Posterior vena cava (tissue), 2 donors: ENCODE measurements around the gene CACNA1C. TPM values are rescaled to one million over a fixed set of nuclear protein-coding genes. Genes with fewer than 3 reads are reported as not detected.
"Not testable (repeated sequence)": the region's sequence is repeated elsewhere in the genome, so short reads cannot be mapped to it uniquely, and the experiment has no call there.

Source experiments
- DNase-seq: peaks from one replicate; pipeline ENCODE4 v3.0.0-alpha.2; 2020; ENCODE audit warnings: low spot score
- intact Hi-C, 2 donors: fragments of 100-400 bp; cut with DNase I; formaldehyde crosslinking; loops; one replicate each; pipeline versions ENCODE4 v1.14.1 to v1.14.2; 2022 to 2023
- total RNA-seq, 2 donors: library from RNA; stranded (reverse); fragmentation: NEBNext Ultra II Directional; extraction: Animal tissue kit (Norgen Biotek cat#: 25700); gene quantifications; one replicate each; pipeline ENCODE4 v1.2.1, GENCODE V29; 2021
- donor health status: DM: yes; HTN: yes; CAD: no.
- donor health status: DM: yes; HTN: yes; CAD: no.

CACNA1C gene
- total RNA-seq, 2 donors from 2014 or later: 71.3 to 71.8 TPM

DNA sequence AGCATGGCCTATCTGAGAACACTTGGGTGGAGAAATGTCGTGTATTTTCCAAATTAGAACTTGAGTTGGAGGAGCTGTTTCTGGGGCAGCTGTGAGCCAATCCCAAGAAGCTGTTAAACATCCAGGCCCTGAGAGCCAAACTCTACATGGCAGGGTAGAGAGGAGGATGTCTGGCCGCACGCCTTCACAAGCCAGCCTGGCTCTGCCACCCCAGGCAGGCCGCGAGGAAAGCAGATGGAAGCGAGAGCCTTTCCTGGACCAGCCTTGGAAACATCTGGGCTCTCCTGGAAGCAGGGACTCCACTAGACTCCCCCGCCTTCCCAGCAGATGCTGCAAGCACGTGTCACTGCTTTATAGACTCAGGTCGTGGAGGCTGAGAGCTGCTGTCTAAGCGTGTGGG, 429.2 kb downstream of the CACNA1C start:
- DNase-seq: no peak

GRCh38 chr12:2482938-2483660, 430.3 kb downstream of the CACNA1C start:
- intact Hi-C loops: no loop called here
- no peak for DNase-seq

More for the DNA sequence above, 429.2 kb downstream of the CACNA1C start:
- intact Hi-C loops: no loop called here

DNA sequence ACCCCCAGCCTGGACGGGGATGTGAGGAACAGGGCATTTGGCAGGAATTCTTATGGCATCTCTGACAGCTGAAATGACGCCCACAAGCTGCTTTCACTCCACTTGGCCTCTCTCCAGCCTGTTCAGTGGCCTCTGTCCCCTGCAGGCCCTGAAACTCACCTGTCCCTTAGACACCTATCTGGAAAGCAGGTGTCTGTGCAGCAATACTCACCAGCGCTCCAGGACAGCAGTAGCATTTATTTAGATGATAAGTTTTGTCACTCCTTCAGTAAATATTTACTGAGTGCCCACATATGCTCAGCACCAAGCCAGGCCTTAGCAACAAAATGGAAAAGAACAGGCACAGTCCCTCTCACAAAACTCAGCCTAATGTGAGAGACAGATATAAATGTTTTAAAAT, 430.9 kb downstream of the CACNA1C start:
- intact Hi-C loops: no loop called here
- no peak for DNase-seq

DNA sequence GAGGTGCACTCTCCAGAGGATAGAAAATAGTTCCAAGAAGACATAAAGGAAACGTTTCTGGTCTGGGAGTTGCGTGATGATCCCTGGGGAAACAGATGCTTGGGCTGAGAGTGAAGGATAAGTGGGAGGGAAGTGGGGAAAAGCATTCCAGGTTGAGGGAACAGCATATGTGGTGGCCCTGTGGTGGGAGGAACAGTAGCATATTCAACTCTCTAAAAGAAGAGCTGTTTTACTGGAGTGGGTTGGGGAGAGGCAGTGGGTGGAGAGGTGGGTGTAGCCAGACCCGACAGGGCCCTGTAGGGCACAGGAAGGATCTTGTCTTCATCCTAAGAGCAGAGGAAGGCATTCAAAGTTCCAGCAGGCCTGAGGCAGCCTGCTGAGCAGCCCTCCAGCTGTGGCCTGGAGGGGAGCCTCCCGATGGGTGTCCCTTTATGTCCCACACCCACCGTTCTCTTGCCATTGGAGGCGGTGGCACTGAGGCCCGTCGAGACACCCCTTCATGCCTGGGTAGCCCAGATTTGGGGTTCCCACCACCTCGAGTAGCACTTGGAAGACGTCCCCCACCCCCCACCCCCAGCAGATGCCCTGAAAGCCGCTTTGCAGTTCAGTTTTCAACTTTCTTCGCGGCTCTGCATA, 431.5 kb downstream of the CACNA1C start:
- no peak for DNase-seq

DNA sequence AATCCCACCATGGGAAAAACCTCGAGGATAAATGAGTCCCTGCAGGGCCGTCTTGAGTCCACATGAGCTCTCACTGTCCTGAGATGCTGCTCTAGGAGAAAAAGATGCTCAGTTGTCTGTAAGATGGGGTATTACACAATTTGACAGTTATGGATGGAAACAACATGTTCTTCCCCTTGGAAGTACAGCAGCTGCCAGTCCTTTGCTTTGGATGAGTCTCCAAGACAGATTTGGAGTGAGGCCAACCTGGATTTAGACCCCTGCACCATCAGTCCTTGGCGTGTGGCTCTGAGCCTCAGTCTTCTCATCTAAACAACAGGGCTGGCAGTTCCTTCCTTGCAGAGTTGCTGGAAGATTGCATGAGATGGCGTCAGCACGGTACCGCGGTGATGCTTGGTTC, 432.9 kb downstream of the CACNA1C start:
- intact Hi-C loops: no loop called here

More for the DNA sequence above, 431.5 kb downstream of the CACNA1C start:
- intact Hi-C loops: no loop called here

DNA sequence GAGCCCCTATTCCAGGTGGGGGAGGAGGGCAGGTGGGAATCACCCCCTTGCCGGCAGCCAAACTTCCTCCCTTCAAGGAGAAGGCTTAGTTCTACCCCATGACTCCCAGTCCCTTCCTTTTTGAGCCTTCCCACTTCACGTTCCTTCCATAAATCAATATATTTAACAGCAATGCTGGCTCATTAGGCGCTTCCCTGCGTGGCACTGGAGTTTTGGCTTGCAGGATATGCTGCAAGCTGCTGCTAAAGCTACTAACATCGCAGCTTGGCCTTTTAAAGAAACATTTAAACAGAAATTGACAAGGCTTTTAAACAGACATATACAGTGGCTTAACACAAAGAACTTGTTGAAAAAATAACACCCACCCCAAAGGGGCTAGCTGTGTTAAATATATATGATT, 434.0 kb downstream of the CACNA1C start:
- DNase-seq: no peak
- intact Hi-C loops: no loop called here

More for the DNA sequence above, 432.9 kb downstream of the CACNA1C start:
- no peak for DNase-seq

- DNase-seq: no peak
- intact Hi-C loops: no loop called here
Observed at GRCh38 chr12:2487278-2487677, 434.5 kb downstream of the CACNA1C start.

- intact Hi-C loops: no loop called here
- no peak for DNase-seq
Observed at GRCh38 chr12:2488131-2488530, 435.3 kb downstream of the CACNA1C start.

DNA sequence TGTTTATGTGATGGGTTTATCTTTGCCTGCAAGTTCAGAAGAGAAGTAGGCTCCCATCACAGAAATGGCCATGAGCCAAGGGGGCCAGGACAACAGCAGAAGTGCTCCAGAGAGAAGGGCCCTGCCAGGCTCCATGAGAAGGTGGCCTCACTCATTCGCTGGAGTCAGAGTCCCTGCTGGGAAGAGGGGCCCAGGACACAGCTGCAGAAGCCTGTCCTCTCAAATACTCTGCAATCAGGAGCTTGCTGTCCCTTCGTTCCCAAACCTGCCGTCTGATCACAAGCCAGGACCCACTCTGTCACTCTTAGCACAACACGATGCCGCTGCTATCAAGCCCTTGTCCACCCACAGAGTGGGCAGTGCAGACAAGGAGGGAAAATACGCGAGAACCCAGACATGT, 435.8 kb downstream of the CACNA1C start:
- DNase-seq: no peak
- intact Hi-C loops: no loop called here

- intact Hi-C loops: no loop called here
- no peak for DNase-seq
Observed at GRCh38 chr12:2489275-2489674, 436.5 kb downstream of the CACNA1C start.

- intact Hi-C loops: no loop called here
Observed at GRCh38 chr12:2490831-2491230, 438.0 kb downstream of the CACNA1C start.

GRCh38 chr12:2491349-2491748, 438.6 kb downstream of the CACNA1C start:
- intact Hi-C loops, DNase-seq: not testable (repeated sequence)

More at GRCh38 chr12:2490831-2491230, 438.0 kb downstream of the CACNA1C start:
- DNase-seq: no peak

DNA sequence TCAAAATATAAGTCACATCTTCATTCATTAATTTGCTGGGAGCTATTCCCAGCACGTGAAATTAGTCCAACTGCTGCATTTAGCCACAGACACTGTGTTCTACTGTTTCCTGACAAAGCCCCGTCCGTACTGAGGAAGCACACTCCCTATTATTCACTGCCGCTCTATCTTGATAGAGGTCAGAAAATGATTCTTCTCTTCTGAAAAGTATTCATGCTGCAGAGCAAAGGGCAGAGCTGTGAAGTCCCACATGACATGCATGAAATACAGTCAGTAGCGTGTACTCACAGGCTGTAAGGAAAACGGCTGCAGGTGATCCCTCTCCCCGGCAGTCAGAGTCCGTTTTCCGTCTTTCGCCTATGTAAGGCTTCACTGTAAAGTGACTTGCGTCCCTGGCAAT, 439.4 kb downstream of the CACNA1C start:
- DNase-seq: no peak
- intact Hi-C loops: no loop called here

- DNase-seq: no peak
- intact Hi-C loops: no loop called here
Observed at GRCh38 chr12:2493086-2493485, 440.3 kb downstream of the CACNA1C start.

DNA sequence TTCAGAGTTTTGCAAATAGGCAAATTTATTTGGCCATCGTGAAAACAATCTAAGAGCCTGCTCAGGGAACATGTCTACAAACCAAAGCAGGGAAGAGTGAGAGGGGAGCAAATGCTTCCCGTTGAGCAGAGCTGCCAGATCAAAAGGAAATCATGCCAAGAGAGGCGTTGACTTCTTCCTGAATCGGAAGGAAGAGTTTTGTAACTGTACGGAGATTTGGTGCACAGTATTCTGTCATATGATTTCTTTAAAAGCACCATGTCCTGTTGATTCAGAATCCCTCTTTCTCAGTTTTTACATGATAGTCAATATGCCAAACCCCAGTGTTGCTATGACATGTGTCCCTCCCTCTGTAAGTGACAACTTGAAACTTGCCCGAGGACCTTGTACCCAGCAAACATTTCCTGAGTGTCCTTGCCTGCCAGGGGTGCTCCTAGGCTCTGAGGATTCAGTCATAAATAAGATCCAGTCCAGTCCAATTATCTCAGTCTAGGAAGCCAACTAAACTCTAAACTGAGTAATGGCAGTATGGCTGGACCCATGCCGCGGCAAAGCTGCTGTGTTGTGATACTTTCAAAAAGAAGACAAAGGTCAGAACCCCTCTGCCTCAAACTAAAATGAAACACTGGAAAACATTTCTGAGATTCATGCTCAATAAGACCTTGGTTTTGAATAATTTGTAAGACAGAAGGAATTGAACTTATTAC, 441.9 kb downstream of the CACNA1C start:
- no peak for DNase-seq
- intact Hi-C loops: no loop called here

GRCh38 chr12:2495417-2496112, 442.8 kb downstream of the CACNA1C start:
- intact Hi-C loops: no loop called here
- no peak for DNase-seq

DNA sequence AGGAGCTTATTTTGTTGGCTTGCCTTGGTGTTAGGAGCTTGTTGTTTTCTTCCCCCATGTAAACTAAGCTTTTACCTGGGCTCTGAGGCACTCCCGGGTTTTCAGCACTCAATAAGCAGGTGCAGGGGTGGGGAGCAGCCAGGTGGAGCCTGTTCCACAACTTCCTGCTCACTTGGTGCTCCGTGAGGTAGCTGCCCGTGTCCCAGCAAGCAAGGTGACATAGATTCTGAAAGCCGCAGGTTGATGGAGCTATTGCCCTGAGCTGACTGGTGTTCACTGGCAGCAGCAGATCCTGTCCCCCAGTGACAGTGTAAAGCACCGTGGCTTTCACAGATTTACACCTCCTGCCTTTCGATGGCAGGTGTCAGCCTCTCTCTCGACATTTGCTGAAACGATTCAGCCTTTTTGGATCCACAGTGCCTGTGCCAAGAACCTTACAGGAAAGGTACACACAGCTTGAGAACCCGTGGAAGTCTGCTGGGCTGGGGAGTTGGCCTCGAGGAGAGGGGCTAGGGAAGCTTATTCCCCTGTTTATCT, 446.2 kb downstream of the CACNA1C start:
- no peak for DNase-seq
- intact Hi-C loops: loop anchor here in 1 of 2 donors (1.0 kb wide), 1 partner anchor 84 kb away; no protein-coding TSS in a partner anchor

- no peak for DNase-seq
- intact Hi-C loops: no loop called here
Observed at GRCh38 chr12:2501464-2502191, 448.8 kb downstream of the CACNA1C start.

- no peak for DNase-seq
- intact Hi-C loops: no loop called here
Observed at GRCh38 chr12:2503036-2503435, 450.2 kb downstream of the CACNA1C start.
